GM12878 (cell line): ENCODE data around the gene IQGAP2. TPM values are rescaled to one million over a fixed set of nuclear protein-coding genes. Genes with fewer than 3 reads are reported as not detected.

Experiments used
- ATAC-seq: fragments of 200-7000 bp; cut with Tn5 transposase; 3 replicates; pipeline ENCODE4 v1.9.1; 2020; ENCODE audit warnings: mild to moderate bottlenecking, moderate library complexity
- BruUV-seq: library from RNA; stranded (reverse); fragments of 400-500 nt; replicated peaks from 2 replicates; lab custom pipeline; 2021; lab: Mats Ljungman, UMichigan
- CTCF ChIA-PET: fragments of 300-600 bp; sonication (Branson Sonifier 250); formaldehyde crosslinking; extraction: SDS; loops from one replicate; lab custom pipeline; 2021; ENCODE audit warnings: inconsistent platforms; lab: Yijun Ruan, JAX
- POLR2A ChIA-PET: fragments of 350-600 bp; formaldehyde crosslinking; extraction: SDS; loops from one replicate; lab custom pipeline; 2021; ENCODE audit warnings: inconsistent platforms; lab: Charles Lee
- RAD21 ChIA-PET: fragments of 300-600 bp; sonication (Branson Sonifier 250); formaldehyde crosslinking; loops from one replicate; lab custom pipeline; 2023; ENCODE audit warnings: antibody characterized with exemption; ENCODE audit not compliant: unreplicated experiment; lab: Charles Lee
- SMC1A ChIA-PET: fragments of 300-600 bp; sonication (Branson Sonifier 250); formaldehyde crosslinking; loops from one replicate; lab custom pipeline; 2023; ENCODE audit not compliant: unreplicated experiment, uncharacterized antibody; lab: Charles Lee
- DNase-seq: peaks from one replicate; pipeline ENCODE4 v3.0.0-alpha.2; 2011; ENCODE audit warnings: low read depth, low spot score
- FAIRE-seq: peaks from 3 replicates; lab custom pipeline; 2011; peaks lifted over from hg19 to GRCh38; lab: Jason Lieb, UNC
- H2AFZ ChIP-seq: 2 replicates; pipeline ENCODE4 v1.6.0; 2011; ENCODE audit warnings: low read depth, low read length, control low read depth; ENCODE audit not compliant: control insufficient read depth
- H3K27ac ChIP-seq: 2 replicates; pipeline ENCODE4 v1.5.1; 2011; ENCODE audit warnings: control low read depth; ENCODE audit not compliant: control insufficient read depth, insufficient read depth
- H3K27me3 ChIP-seq, 2 experiments: replicated peaks in 1 of 2; 2 replicates each; pipeline versions ENCODE4 v1.6.0 to v1.6.1; 2011; ENCODE audit warnings: low read length in 1 of 2; ENCODE audit not compliant: control insufficient read depth in 2 of 2, insufficient read depth in 2 of 2
- H3K36me3 ChIP-seq, 2 experiments: 2 replicates each; pipeline ENCODE4 v1.5.1; 2011; ENCODE audit warnings: low read length in 1 of 2; ENCODE audit not compliant: control insufficient read depth in 2 of 2, insufficient read depth in 2 of 2
- H3K4me1 ChIP-seq: 2 replicates; pipeline ENCODE4 v1.6.1; 2011; ENCODE audit warnings: mild to moderate bottlenecking, low read length, moderate library complexity, mixed read lengths; ENCODE audit not compliant: control insufficient read depth, insufficient read depth
- H3K4me2 ChIP-seq: 2 replicates; pipeline ENCODE4 v1.6.0; 2011; ENCODE audit warnings: control low read depth; ENCODE audit not compliant: control insufficient read depth, insufficient read depth
- H3K4me3 ChIP-seq: fragments of 200-600 bp; sonication (generic); 2 replicates; pipeline ENCODE4 v1.5.1; 2016
- H3K79me2 ChIP-seq: 2 replicates; pipeline ENCODE4 v1.6.0; 2011; ENCODE audit warnings: low read length; ENCODE audit not compliant: control insufficient read depth, insufficient read depth
- H3K9ac ChIP-seq: 2 replicates; pipeline ENCODE4 v1.8.0; 2011; ENCODE audit warnings: low read length, control low read depth, mixed read lengths; ENCODE audit not compliant: control insufficient read depth, insufficient read depth
- H3K9me3 ChIP-seq: replicated peaks from 3 replicates; pipeline ENCODE4 v1.5.1; 2011; ENCODE audit warnings: mild to moderate bottlenecking, low read length; ENCODE audit not compliant: control insufficient read depth, insufficient read depth
- H4K20me1 ChIP-seq: 2 replicates; pipeline ENCODE4 v1.6.0; 2011; ENCODE audit not compliant: control insufficient read depth, insufficient read depth
- BCL11A ChIP-seq: IDR thresholded peaks from 2 replicates; pipeline ENCODE4 v1.6.1; 2011; ENCODE audit warnings: low read depth, low read length
- BHLHE40 ChIP-seq, 2 experiments: fragments of 450-650 bp in 1 of 2; IDR thresholded peaks; 2 replicates each; pipeline ENCODE4 v1.6.1; 2011 to 2017; ENCODE audit warnings: low read depth in 2 of 2, borderline replicate concordance in 1 of 2, improper control_type of control experiment in 1 of 2, low read length in 1 of 2, mild to moderate bottlenecking in 1 of 2
- BMI1 ChIP-seq: fragments of 450-650 bp; IDR thresholded peaks from 2 replicates; pipeline ENCODE4 v1.6.1; 2016; ENCODE audit warnings: mild to moderate bottlenecking, moderate library complexity, borderline replicate concordance
- DPF2 ChIP-seq: fragments of 450-650 bp; IDR thresholded peaks from 2 replicates; pipeline ENCODE4 v1.6.1; 2017; ENCODE audit warnings: mild to moderate bottlenecking
- HDAC6 ChIP-seq: fragments of 200-600 bp; sonication (generic); IDR thresholded peaks from one replicate; pipeline ENCODE4 v1.8.0; 2017; ENCODE audit warnings: antibody characterized with exemption; ENCODE audit not compliant: unreplicated experiment
- IKZF2 ChIP-seq, 2 experiments: fragments of 450-650 bp; IDR thresholded peaks; 2 replicates each; pipeline ENCODE4 v1.6.1; 2017; ENCODE audit warnings: mild to moderate bottlenecking in 2 of 2, moderate library complexity in 2 of 2
- KLF5 ChIP-seq: fragments of 450-650 bp; IDR thresholded peaks from 2 replicates; pipeline ENCODE4 v1.6.1; 2014; ENCODE audit warnings: mild to moderate bottlenecking; ENCODE audit not compliant: partially characterized antibody
- LARP7 ChIP-seq: fragments of 450-650 bp; IDR thresholded peaks from 2 replicates; pipeline ENCODE4 v1.6.1; 2017; ENCODE audit warnings: mild to moderate bottlenecking
- NFXL1 ChIP-seq: fragments of 450-650 bp; IDR thresholded peaks from 2 replicates; pipeline ENCODE4 v1.6.1; 2017; ENCODE audit warnings: antibody characterized with exemption, mild to moderate bottlenecking, borderline replicate concordance
- SMARCA5 ChIP-seq: fragments of 450-650 bp; IDR thresholded peaks from 2 replicates; pipeline ENCODE4 v1.6.1; 2017; ENCODE audit warnings: mild to moderate bottlenecking
- STAT1 ChIP-seq: fragments of 450-650 bp; conservative IDR thresholded peaks from 2 replicates; pipeline ENCODE4 v1.6.1; 2014; ENCODE audit warnings: antibody characterized with exemption, mild to moderate bottlenecking
- TCF3 ChIP-seq: IDR thresholded peaks from 2 replicates; pipeline ENCODE4 v1.6.1; 2012; ENCODE audit warnings: low read depth, mild to moderate bottlenecking, low read length, borderline replicate concordance; ENCODE audit not compliant: insufficient read depth
- ZZZ3 ChIP-seq: IDR thresholded peaks from 2 replicates; pipeline ENCODE4 v1.6.1; 2011; ENCODE audit warnings: low read depth; ENCODE audit not compliant: control insufficient read depth, insufficient read length
- WGBS: methylation state at CpG from one replicate; pipeline ENCODE4 v1.1.6; 2016; ENCODE audit warnings: low lambda C conversion rate; ENCODE audit not compliant: insufficient replicate concordance, insufficient coverage; ENCODE audit errors: missing lambda C conversion rate; 5-methylcytosine and 5-hydroxymethylcytosine counted together
- in situ Hi-C: fragments of 300-500 bp; cut with MboI; formaldehyde crosslinking; loops from 9 replicates; pipeline ENCODE4 v1.14.3; 2018; ENCODE audit warnings: mixed read lengths
- intact Hi-C: fragments of 100-400 bp; cut with micrococcal nuclease; formaldehyde crosslinking; loops from one replicate; pipeline ENCODE4 v1.14.2; 2022; ENCODE audit not compliant: unreplicated experiment
- polyA plus RNA-seq, 11 experiments: library from polyadenylated mRNA; depleted of rRNA in 4 of 11; unstranded in 6 of 11; stranded (reverse) in 5 of 11; fragments of >200 nt; fragmentation: Nextera tagmentation in 4 of 11; fragmentation: Illumina TruSeq in 1 of 11; extraction: Ambion mirVana in 4 of 11; extraction: Trizol in 1 of 11; gene quantifications; 1 replicate in 1 of 11; 2 replicates in 10 of 11; pipeline versions ENCODE4 v1.2.1 to v1.2.3, GENCODE V29; 2011 to 2016; ENCODE audit warnings: inconsistent platforms in 2 of 11, missing spikeins in 2 of 11, low read depth in 1 of 11
- total RNA-seq, 4 experiments: library from RNA; depleted of rRNA in 3 of 4; stranded (reverse); fragments of >200 nt in 3 of 4; fragmentation: Illumina TruSeq in 1 of 4; extraction: Trizol in 1 of 4; gene quantifications; 2 replicates each; pipeline versions ENCODE4 v1.2.1 to v1.2.3, GENCODE V29; 2013 to 2021
- TF ChIP-seq, protein P1 (sequence below): fragments of 450-650 bp; formaldehyde crosslinking; IDR thresholded peaks from 2 replicates; pipeline ENCODE4 v1.5.0; 2022; ENCODE audit warnings: mild to moderate bottlenecking, missing genetic modification characterization
- TF ChIP-seq, protein P2 (sequence below): IDR thresholded peaks from 2 replicates; pipeline ENCODE4 v1.6.1; 2012; ENCODE audit warnings: low read depth, low read length, improper control_type of control experiment
- TF ChIP-seq, protein P3 (sequence below): fragments of 450-650 bp; IDR thresholded peaks from 2 replicates; pipeline ENCODE4 v1.6.1; 2017; ENCODE audit warnings: mild to moderate bottlenecking

IQGAP2 gene
- total and polyA plus RNA-seq, 10 of the 15 experiments (the other 5 are each of a cell fraction or from before 2014, with no cell fraction given), result 14.5 to 41.4 (median 21.8) TPM

DNA sequence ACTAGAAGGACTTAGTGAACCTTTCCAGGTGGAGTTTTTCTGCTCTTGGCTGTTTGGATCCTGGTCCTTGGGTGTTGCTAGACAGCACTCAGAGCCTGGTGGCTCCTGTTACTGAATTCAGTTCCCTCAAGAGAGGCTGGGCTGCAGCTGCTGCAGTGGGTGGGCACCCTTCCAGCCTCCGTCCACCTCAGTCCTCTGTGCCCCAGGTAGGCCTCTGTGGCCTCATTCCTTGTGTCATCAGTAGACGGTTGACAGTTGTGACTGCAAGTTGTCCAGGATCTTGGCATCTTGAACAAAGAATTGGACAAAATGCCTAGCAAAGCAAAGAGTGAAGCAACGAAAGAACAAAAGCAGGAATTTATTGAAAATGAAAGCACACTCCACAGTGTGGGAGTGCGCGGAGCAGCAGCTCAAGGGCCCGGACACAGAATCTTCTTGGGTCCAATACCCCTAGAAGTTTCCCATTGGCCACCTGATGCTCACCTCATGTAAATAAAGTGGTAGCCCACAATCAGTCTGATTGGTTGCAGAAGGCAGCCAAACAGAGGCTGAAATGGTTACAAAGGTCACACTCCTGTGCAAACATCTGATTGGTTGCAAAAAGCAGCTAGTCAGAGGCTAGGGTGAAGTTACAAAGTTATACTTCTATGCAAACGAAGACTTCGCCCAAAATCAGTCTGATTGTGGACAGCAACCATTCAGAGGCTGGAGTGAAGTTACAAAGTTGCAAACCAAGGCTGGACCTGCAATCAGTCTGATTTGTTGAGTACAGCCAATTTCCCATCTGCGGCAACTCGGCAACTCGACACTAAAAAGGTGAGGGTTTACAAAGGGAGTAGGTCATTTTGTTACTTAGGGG lies 352.9 kb downstream of the IQGAP2 start:
- FAIRE-seq (no peak), ATAC-seq (no peak), DNase-seq (no peak)
- 70% methylated on average over 11 of the region's 11 CpGs for WGBS
- no peaks in the 10 kb centered on the region for H3K9me3 ChIP-seq
- RAD21 ChIA-PET, result interaction anchor here (0.6 kb wide), 1 partner anchor 17 kb away, joined by 3 read pairs; no protein-coding TSS in a partner anchor
- intact Hi-C loops, result no loop called here
- H3K9ac ChIP-seq, result no peak overlapping the region
- in situ Hi-C loops, result no loop called here
- H3K27ac ChIP-seq, result no peak overlapping the region
- H3K36me3 ChIP-seq, result no peaks in the 10 kb centered on the region
- POLR2A ChIA-PET, result interaction anchor here (0.6 kb wide), 1 partner anchor 31 kb away, joined by 3 read pairs; no protein-coding TSS in a partner anchor
- BruUV-seq, result no TSS peak
- SMC1A ChIA-PET, result interaction anchor here (1.1 to 2.7 kb wide), 4 partner anchors 11 to 155 kb away, joined by 4 to 10 read pairs (median 4); no protein-coding TSS in a partner anchor
- no peaks in the 10 kb centered on the region for H3K79me2 ChIP-seq
- CTCF ChIA-PET, result interaction anchor here (2.6 kb wide), 1 partner anchor 14 kb away, joined by 6 read pairs; no protein-coding TSS in a partner anchor
- no peak overlapping the region for H2AFZ ChIP-seq
- H3K4me1 ChIP-seq, result no peaks in the 10 kb centered on the region
- H4K20me1 ChIP-seq, result no peaks in the 10 kb centered on the region
- no peak overlapping the region for H3K4me2 ChIP-seq
- H3K27me3 ChIP-seq, result no peaks in the 10 kb centered on the region
- H3K4me3 ChIP-seq, result no peak overlapping the region
- TF ChIP-seq KLF5 (no peak), BCL11A (no peak), HDAC6 (no peak), STAT1 (no peak), ZZZ3 (no peak), IKZF2 (IDR thresholded peaks at IDR 0.05) (no peak), NFXL1 (no peak), DPF2 (no peak), TCF3 (no peak), LARP7 (no peak), SMARCA5 (no peak), BHLHE40 (IDR thresholded peaks at IDR 0.05; ENCODE audit: borderline replicate concordance in 1 of 2, low read depth in 2 of 2, low read length in 1 of 2) (no peak), BMI1 (no peak)
- TF ChIP-seq, protein P1, sequence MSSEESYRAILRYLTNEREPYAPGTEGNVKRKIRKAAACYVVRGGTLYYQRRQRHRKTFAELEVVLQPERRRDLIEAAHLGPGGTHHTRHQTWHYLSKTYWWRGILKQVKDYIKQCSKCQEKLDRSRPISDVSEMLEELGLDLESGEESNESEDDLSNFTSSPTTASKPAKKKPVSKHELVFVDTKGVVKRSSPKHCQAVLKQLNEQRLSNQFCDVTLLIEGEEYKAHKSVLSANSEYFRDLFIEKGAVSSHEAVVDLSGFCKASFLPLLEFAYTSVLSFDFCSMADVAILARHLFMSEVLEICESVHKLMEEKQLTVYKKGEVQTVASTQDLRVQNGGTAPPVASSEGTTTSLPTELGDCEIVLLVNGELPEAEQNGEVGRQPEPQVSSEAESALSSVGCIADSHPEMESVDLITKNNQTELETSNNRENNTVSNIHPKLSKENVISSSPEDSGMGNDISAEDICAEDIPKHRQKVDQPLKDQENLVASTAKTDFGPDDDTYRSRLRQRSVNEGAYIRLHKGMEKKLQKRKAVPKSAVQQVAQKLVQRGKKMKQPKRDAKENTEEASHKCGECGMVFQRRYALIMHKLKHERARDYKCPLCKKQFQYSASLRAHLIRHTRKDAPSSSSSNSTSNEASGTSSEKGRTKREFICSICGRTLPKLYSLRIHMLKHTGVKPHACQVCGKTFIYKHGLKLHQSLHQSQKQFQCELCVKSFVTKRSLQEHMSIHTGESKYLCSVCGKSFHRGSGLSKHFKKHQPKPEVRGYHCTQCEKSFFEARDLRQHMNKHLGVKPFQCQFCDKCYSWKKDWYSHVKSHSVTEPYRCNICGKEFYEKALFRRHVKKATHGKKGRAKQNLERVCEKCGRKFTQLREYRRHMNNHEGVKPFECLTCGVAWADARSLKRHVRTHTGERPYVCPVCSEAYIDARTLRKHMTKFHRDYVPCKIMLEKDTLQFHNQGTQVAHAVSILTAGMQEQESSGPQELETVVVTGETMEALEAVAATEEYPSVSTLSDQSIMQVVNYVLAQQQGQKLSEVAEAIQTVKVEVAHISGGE (CRISPR knock-in tag), result no peak
- TF ChIP-seq, protein P2, sequence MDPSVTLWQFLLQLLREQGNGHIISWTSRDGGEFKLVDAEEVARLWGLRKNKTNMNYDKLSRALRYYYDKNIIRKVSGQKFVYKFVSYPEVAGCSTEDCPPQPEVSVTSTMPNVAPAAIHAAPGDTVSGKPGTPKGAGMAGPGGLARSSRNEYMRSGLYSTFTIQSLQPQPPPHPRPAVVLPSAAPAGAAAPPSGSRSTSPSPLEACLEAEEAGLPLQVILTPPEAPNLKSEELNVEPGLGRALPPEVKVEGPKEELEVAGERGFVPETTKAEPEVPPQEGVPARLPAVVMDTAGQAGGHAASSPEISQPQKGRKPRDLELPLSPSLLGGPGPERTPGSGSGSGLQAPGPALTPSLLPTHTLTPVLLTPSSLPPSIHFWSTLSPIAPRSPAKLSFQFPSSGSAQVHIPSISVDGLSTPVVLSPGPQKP, result no peak
- TF ChIP-seq, protein P3, sequence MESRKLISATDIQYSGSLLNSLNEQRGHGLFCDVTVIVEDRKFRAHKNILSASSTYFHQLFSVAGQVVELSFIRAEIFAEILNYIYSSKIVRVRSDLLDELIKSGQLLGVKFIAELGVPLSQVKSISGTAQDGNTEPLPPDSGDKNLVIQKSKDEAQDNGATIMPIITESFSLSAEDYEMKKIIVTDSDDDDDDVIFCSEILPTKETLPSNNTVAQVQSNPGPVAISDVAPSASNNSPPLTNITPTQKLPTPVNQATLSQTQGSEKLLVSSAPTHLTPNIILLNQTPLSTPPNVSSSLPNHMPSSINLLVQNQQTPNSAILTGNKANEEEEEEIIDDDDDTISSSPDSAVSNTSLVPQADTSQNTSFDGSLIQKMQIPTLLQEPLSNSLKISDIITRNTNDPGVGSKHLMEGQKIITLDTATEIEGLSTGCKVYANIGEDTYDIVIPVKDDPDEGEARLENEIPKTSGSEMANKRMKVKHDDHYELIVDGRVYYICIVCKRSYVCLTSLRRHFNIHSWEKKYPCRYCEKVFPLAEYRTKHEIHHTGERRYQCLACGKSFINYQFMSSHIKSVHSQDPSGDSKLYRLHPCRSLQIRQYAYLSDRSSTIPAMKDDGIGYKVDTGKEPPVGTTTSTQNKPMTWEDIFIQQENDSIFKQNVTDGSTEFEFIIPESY, result no peak
